Left ventricle myocardium inferior (tissue), 1 donor: ENCODE results near the gene DNAJB8. TPM values are rescaled to one million over a fixed set of nuclear protein-coding genes. Genes with fewer than 3 reads are reported as not detected.
A peak's percentile ranks its signal among the peaks of the same experiment; 100 is the strongest.

Experiments used
- DNase-seq: peaks from one replicate; pipeline ENCODE4 v3.0.0-alpha.2; 2020
- H3K27ac ChIP-seq: fragments of 200-600 bp; replicated peaks from 2 replicates; pipeline ENCODE4 v1.8.0; 2021
- H3K27me3 ChIP-seq: fragments of 200-600 bp; 2 replicates; pipeline ENCODE4 v1.8.0; 2021; ENCODE audit warnings: low read depth
- H3K36me3 ChIP-seq: fragments of 200-600 bp; 2 replicates; pipeline ENCODE4 v1.8.0; 2021
- H3K4me1 ChIP-seq: fragments of 200-600 bp; 2 replicates; pipeline ENCODE4 v1.8.0; 2021
- H3K4me3 ChIP-seq: fragments of 200-600 bp; 2 replicates; pipeline ENCODE4 v1.8.0; 2021; ENCODE audit warnings: mild to moderate bottlenecking, moderate library complexity
- H3K9me3 ChIP-seq: fragments of 200-600 bp; replicated peaks from 2 replicates; pipeline ENCODE4 v1.8.0; 2021
- CTCF ChIP-seq: fragments of 200-600 bp; IDR thresholded peaks from 2 replicates; pipeline ENCODE4 v1.8.0; 2021; ENCODE audit warnings: antibody characterized with exemption, mild to moderate bottlenecking, borderline replicate concordance
- intact Hi-C: fragments of 100-400 bp; cut with micrococcal nuclease; formaldehyde crosslinking; loops from one replicate; pipeline ENCODE4 v1.11.0; 2022
- total RNA-seq: library from RNA; stranded (reverse); fragmentation: NEBNext Ultra II Directional; extraction: Animal tissue kit (Norgen Biotek cat#: 25700); gene quantifications from one replicate; pipeline ENCODE4 v1.2.1, GENCODE V29; 2021
- donor health status: DM: no; HTN: yes; CAD: no; lungs with severe emphysema.

The DNAJB8 gene
- total RNA-seq, 1 donor from 2014 or later: not detected

GRCh38 chr3:128501431-128501830, 34.7 kb upstream of the DNAJB8 start:
- DNase-seq: no peak
- intact Hi-C loops: loop anchor here (10.0 kb wide), 1 partner anchor 83 kb away; no protein-coding TSS in a partner anchor
- TF ChIP-seq CTCF: no peak
- peaks cover 20% of the 10 kb centered on the region for H3K4me1 ChIP-seq
- no peak overlapping the region for H3K4me3 ChIP-seq
- no peak overlapping the region for H3K27ac ChIP-seq
- H3K36me3 ChIP-seq: no peaks in the 10 kb centered on the region
- H3K9me3 ChIP-seq: no peaks in the 10 kb centered on the region
- peaks cover 74% of the 10 kb centered on the region for H3K27me3 ChIP-seq

DNA sequence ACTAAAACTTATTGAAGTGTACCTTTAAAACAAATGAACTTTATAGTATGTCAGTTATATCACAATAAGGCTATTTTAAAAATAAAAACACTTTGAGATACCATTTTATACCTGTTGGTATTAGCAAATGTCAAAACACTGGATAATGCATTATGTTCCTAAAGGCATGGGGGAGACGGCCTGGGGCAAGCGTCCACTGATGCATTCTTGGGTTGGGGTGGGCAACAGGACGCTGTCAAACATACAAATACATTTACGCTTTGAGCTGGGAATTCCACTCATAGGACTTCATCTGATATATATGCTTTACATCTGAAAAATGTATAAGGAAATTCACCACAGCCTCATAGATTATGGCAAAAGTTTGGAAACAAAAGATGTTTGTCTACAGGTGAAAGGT, 33.9 kb upstream of the DNAJB8 start:
- Histone ChIP-seq H3K27me3 (peaks cover 82% of the 10 kb centered on the region), H3K4me3 (no peak overlapping the region), H3K36me3 (no peaks in the 10 kb centered on the region), H3K9me3 (no peaks in the 10 kb centered on the region), H3K4me1 (peaks cover 20% of the 10 kb centered on the region), H3K27ac (no peak overlapping the region)
- TF ChIP-seq CTCF: no peak
- no peak for DNase-seq
- intact Hi-C loops: loop anchor here (10.0 kb wide), 1 partner anchor 84 kb away; no protein-coding TSS in a partner anchor

- intact Hi-C loops: loop anchor here (5.0 to 10.0 kb wide), 3 partner anchors 72 to 325 kb away; no protein-coding TSS in a partner anchor
- no peak for DNase-seq
- peaks cover 88% of the 10 kb centered on the region for H3K27me3 ChIP-seq
These were observed 33.1 kb upstream of the DNAJB8 start for GRCh38 chr3:128499724-128500275.

DNA sequence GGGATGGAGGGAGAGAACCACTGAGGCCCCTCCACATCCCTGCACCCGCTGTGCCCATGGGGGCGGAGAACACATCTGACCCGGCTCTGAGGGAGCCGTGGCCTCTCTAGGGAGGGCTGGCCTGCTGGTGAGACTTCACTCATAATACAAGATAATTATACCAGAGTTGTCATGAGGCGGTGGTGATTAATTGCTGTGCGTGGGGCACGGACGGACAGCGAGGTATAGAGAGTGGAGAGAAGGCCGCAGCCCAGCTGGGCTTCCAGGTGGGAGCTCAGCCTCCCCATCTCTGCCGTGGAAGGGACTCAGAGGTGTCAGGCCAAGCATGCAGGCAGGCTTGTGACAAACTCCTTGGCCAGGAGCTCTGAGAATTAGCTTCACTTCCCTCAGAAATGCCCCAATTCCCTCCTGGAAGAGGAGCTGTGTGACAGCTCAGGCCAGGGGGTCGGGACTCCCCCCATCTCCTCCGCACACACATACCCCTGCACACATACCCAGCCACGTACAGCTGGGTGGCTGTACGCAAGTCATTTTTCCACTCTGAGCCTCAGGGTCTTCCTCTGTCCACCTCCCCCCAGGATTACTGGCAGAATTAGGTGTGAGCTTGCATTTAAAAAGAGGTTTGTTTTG, 32.3 kb upstream of the DNAJB8 start:
- Histone ChIP-seq H3K27me3 (peaks cover 96% of the 10 kb centered on the region), H3K4me1 (peaks cover 20% of the 10 kb centered on the region), H3K27ac (no peak overlapping the region), H3K9me3 (no peaks in the 10 kb centered on the region), H3K36me3 (no peaks in the 10 kb centered on the region), H3K4me3 (no peak overlapping the region)
- TF ChIP-seq CTCF: no peak
- no peak for DNase-seq
- intact Hi-C loops: loop anchor here (5.0 to 10.0 kb wide), 2 partner anchors 72 to 324 kb away; no protein-coding TSS in a partner anchor

More at GRCh38 chr3:128499724-128500275, 33.1 kb upstream of the DNAJB8 start:
- peaks cover 20% of the 10 kb centered on the region for H3K4me1 ChIP-seq
- no peaks in the 10 kb centered on the region for H3K36me3 ChIP-seq
- TF ChIP-seq CTCF: no peak
- H3K27ac ChIP-seq: no peak overlapping the region
- H3K9me3 ChIP-seq: no peaks in the 10 kb centered on the region
- H3K4me3 ChIP-seq: no peak overlapping the region

DNA sequence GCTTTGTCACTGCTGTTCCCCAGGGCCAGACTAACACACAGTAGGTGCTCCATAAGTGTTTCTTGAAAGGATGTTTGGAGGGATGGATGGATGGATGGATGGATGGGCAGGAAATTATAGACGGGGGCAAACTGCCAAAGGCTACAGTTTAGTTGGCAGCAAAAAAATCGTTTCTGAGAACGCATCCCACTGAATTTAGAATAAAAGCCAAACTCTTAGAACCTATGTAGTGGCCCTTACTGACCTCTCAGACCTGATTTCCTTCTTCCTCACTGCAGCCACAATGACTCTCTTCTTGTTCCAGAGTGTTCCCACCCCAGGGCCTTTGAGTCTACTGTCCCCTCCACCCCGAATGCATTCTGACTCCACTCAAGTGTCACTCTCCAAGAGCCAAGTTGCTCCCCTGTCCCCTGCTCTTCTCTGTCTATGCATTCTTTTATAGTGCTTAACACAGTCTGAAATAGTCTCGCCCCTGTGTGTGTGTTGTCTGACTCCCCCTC, 31.5 kb upstream of the DNAJB8 start:
- Histone ChIP-seq H3K4me3 (peak overlapping the region; percentile 70), H3K27me3 (peaks cover 98% of the 10 kb centered on the region), H3K36me3 (no peaks in the 10 kb centered on the region), H3K27ac (no peak overlapping the region), H3K9me3 (no peaks in the 10 kb centered on the region), H3K4me1 (peaks cover 23% of the 10 kb centered on the region)
- no peak for DNase-seq
- intact Hi-C loops: loop anchor here (5.0 to 10.0 kb wide), 2 partner anchors 71 to 323 kb away; no protein-coding TSS in a partner anchor
- no peak for TF ChIP-seq CTCF
